COLO829 (cell line): ENCODE measurements around the gene SLC49A3.
A peak's percentile ranks its signal among the peaks of the same experiment; 100 is the strongest.
"Not testable (repeated sequence)": the region's sequence is repeated elsewhere in the genome, so short reads cannot be mapped to it uniquely, and the experiment has no call there.

Source experiments
- DNase-seq: peaks from one replicate; pipeline ENCODE4 v3.0.0; 2012; ENCODE audit warnings: low spot score

The SLC49A3 gene

DNA sequence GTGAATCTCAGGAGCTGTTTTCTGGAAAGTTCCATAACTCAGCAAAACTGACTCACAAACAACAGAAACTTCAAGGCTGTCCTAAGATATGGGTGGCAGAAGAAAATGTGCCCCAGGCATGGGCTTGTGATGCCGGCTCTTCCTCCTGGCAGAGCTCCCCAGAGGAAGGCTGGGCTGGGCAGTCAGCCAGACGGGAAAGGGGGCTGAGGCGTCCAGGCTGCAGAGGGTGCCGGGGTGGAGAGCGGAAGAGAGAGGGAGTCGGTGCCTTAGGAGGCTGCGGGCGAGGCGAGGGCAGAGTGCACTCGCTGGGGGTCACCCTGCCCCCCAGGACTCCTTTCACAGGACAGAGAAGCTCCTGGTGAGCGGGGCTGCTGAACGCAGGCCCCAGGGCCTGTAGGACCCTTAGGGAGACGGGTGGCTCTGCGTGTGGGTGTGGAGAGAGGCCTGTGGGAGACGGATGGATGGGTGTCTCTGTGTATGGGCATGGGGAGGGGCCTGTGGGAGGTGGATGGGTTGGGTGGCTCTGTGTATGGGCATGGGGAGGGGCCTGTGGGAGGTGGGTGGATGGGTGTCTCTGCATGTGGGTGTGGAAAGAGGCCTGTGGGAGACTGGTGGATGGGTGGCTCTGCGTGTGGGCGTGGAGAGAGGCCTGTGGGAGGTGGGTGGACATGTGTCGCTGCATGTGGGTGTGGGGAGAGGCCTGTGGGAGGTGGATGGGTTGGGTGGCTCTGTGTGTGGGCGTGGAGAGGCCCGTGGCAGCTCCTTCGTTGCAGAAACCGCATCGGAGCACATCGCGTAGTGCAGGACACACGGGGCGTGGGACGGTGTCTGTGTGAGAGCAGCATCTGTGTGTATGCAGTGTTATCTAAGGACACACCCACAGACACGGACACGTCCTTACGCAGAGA, 32.6 kb upstream of the SLC49A3 start:
- peak; percentile 57 for DNase-seq

DNA sequence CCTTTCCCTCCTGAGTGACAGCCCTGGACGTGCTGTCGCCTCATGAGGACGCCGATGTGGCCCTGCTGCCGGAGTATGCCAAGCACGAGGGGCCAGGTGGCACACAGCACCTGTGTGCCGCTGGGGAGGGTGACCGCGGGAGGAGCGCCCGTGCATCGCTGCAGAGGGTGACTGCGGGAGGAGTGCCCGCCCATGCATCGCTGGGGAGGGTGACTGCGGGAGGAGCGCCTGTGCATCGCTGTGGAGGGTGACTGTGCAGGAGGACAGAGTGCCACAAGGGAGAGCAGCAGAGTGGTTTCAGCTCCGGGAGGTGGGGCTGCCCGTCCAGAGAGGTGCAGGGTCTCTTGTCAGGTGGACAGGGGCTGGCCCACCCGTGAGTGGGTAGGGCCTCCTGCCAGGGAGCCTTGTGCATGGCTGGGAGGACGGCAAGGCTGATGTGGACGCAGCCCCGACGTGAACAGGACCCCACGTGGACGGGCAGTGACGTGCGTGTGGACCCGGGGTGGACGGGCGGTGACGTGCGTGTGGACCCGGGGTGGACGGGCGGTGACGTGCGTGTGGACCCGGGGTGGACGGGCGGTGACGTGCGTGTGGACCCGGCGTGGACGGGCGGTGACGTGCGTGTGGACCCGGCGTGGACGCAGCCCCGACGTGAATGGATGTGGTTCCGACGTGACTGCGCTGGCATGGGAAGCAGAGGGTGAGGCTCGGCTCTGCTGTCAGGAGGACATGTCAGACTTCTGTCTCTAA, 31.3 kb upstream of the SLC49A3 start:
- DNase-seq: no peak

DNA sequence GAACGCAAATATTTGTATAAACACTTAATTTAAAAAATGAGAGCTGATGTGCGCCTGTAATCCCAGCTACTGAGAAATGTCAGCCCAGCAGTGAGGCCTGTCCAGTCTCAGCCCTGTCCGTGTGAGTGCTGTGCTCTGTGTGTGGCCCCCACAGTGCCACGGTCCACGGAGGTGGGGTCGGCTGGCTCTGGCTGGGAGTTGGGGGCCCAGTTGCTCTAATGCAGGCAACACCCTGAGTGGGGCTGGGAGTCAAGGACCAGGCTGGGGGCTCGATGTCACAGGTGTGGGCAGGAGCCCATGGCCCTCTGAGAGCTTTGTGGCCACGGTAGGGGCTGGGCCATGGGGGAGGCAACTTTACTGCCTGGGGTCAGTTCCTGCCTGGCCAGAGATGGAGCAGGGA, 29.5 kb upstream of the SLC49A3 start:
- no peak for DNase-seq

DNA sequence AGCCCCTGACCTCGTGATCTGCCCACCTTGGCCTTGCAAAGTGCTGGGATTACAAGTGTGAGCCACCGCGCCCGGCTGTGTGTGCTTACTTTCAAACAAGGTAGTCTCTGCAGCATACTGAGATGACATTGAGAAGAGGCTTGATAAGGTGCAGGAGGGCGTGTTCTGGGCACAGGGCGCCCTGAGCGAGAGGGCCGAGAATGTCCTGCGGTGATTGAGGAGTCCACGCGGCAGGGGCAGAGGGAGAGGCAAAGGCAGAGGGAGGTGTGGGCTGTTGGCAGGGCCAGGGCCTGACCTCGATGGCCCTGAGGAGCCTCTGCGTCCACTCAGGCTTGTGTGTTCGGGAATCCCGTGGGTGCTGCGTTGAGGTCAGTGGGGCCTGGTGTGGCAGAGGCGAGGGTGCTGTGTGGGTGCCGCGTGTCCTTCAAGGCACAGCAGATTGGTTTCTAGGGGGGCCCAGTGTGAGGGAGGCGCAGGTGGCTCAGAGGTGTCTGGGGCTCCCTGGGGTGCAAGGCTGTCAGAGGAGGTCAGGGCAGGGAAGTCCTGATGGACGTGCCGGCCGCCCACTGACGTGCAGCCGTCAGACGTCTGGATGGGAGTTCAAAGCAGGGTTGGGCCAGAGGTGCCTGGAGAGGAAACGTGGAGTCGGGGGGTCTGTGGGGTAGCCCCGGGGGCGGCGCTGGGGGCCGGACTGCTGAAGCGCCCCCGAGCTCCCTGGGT, 28.8 kb upstream of the SLC49A3 start:
- DNase-seq: no peak

DNA sequence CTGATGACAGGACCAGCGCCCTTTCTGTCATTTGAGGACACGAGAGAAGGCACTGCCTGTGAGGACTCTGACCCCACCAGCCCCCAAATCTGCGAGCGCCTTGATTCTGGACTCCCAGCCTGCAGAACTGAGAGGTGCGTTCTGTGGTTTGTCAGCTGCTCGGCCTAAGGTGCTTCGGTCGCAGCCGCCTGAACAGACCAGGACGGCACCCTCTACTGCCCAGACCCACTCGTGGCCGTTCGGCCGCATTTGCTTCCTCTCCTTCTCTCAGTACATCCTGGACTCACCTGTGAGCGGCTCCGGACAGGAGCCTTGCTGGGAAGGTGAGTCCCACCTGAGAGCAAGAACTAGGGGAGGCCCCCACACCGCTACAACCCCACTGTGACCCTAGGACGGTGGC, 25.1 kb upstream of the SLC49A3 start:
- DNase-seq: no peak

DNA sequence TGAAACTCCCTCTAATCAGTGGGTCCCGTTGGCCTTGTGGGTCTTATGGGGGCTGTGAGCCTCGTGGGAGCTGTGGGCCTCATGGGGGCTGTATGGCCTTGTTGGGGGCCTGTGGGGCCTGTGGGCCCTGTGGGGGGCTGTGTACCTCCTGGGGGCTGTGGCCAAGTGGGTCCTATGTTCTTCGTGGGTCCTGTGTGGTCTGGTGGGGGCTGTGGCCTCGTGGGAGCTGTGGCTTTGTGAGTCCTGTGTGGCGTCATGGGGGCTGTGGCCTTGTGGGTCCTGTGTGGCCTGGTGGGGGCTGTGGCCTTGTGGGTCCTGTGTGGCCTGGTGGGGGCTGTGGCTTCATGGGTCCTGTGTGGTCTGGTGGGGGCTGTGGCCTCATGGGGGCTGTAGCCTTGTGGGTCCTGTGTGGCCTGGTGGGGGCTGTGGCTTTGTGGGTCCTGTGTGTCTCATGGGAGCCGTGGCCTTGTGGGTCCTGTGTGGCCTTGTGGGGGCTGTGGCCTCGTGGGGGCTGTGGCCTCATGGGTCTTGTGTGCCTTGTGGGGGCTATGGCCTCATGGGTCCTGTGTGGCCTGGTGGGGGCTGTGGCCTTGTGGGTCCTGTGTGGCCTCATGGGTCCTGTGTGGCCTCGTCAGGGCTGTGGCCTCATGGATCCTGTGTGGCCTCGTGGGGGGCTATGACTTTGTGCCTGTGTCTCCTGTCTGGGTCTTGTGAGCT, 24.1 kb upstream of the SLC49A3 start:
- DNase-seq: no peak

DNA sequence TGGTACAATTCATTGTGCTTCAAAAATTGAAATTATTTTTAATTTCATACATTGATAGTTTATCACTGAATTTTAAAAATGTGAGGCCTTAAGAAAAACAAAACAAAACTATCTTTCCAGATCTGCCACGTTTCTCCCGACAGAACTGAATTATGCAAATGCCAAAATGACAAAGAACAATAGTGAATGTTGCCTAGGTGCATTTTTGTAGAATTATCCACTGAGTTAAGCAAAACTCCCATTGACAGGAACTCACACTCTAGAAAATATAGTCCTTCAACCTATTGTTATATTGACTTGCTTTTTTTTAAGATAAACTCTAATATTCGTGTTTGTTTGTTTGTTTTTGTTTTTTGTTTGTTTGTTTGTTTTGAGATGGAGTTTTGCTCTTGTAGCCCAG, 23.1 kb upstream of the SLC49A3 start:
- no peak for DNase-seq

DNA sequence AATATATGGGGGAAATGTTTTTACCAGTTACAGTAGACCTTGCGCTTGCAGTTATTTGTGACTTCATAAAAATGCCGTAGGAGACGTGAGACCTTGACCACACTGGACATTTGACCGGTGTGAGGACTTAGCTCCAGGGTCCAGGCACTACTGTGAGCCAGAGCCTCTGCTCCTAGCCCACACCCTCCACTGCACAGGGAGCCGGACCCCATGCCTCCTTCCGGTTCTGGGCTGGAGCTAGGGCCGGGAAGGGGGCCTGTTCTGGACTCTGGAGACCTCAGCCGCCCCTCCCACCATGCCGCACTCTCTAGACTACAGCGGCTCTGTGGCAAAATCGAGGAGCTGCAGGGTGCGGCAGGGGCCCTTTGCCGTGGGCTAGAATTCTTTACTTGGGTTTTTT, 22.0 kb upstream of the SLC49A3 start:
- no peak for DNase-seq

DNA sequence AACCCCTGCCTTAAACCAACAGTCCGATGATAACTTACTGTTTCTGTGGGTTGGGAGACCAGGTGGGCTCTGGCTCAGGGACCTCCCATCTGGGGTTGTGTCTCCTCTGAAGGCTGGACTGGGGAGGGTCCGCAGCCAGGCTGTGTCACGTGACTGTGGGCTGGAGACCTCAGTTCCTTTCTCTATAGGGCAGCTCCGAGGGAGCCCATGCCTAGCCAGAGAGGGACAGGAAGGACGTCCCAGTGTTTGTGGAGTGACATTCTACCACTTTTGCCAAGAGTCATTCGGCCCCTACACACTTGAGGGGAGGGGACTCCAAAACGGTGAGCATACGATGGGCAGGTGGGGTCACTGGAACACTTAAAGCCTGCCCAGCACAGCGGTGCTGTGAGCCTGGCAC, 21.2 kb upstream of the SLC49A3 start:
- DNase-seq: no peak

DNA sequence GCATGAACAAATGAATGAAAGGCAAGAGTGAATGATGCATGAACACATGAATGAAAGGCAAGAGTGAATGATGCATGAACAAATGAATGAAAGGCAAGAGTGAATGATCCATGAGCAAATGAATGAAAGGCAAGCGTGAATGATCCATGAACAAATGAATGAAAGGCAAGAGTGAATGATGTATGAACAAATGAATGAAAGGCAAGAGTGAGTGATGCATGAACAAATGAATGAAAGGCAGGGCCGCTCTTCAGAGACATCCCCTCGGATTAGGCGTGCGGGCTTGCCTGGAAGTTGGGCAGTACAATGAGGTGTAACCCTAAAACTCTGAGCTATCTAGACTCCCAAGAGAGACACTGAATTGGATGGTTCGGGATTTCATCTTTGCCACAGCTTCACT, 20.4 kb upstream of the SLC49A3 start:
- DNase-seq: no peak

DNA sequence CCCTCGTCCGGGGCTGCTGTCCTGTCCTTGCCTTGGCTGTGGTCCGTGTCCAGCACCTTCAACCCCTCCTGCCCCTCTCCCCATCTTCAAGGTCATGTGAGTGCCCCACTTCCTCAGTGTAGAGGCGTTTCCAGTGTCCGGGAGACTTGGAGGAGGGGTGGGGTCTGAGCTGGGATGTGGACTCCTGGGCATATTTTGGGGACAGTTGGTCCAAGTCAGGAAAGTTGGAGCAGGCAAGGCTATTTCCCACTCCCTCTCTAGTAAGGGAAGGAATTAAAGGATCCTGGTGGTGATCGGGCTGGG, 19.6 kb upstream of the SLC49A3 start:
- no peak for DNase-seq

DNA sequence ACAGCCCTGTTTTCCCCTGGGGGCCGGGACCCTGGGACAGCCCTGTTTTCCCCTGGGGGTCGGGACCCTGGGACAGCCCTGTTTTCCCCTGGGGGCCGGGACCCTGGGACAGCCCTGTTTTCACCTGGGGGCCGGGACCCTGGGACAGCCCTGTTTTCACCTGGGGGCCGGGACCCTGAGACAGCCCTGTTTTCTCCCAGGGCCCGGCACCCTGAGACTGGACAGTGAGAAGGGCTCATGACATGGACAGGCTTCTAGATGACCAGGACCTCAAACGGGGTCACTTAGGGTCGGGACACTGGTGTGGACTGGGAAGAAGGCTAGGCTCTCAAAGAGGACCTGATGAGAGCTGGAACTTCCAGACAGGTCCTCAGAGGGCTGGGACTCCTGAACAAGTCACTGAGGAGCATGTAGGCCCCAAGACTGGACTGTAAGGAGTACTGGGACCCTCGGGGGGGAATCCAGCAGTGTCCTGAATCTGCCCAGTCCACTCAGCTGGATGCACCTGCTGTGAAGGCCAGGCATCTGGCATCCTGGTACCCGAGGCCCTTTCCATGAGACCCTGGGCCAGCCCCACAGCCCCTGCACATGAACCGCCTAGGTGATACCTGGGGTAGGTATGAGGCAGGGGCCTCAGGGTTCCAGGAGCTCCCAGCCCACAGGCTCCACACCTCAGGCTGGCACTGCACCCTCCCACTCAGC, 19.1 kb upstream of the SLC49A3 start:
- DNase-seq: no peak

DNA sequence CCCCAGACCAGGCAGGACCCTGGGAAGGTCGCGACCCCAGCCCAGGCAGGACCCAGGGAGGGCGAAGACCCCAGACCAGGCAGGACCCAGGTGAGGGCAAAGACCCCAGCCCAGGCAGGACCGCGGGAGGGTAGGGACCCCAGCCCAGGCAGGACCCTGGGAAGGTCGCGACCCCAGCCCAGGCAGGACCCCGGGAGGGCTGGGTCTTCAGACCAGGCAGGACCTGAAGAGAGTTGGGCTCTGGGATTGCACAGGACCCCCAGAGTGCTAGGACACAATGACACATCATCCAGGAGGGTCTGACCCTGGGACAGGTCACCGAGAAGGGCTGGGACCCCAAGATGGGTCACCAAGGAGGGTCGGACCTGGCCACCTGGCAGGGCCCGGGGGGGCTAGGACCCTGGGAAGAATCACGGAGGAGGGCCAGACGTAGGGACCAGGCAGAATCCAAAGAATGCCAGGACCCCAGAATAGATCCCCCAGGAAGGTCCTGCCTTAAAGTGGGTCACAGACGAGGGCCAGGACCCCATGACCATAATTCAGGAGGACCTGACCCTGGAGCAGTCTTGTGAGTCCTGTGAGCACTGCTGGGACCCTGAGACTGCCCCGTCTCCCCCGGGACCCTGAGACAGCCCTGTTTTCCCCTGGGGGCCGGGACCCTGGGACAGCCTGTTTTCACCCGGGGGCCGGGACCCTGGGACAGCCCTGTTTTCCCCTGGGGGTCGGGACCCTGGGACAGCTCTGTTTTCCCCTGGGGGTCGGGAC, 18.1 kb upstream of the SLC49A3 start:
- no peak for DNase-seq

DNA sequence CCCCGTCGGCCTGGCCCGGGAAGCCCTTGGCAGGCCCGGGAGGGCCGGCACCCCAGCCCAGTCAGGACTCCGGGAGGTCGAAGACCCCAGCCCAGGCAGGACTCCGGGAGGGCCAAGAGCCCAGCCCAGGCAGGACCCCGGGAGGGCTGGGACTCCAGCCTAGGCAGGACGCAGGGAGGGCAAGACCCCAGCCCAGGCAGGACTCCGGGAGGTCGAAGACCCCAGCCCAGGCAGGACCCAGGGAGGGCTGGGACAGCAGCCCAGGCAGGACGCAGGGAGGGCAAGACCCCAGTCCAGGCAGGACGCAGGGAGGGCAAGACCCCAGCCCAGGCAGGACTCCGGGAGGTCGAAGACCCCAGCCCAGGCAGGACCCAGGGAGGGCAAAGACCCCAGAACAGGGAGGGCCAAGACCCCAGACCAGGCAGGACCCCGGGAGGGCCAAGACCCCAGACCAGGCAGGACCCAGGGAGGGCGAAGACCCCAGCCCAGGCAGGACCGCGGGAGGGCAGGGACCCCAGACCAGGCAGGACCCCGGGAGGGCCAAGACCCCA, 17.2 kb upstream of the SLC49A3 start:
- not testable (repeated sequence) for DNase-seq

DNA sequence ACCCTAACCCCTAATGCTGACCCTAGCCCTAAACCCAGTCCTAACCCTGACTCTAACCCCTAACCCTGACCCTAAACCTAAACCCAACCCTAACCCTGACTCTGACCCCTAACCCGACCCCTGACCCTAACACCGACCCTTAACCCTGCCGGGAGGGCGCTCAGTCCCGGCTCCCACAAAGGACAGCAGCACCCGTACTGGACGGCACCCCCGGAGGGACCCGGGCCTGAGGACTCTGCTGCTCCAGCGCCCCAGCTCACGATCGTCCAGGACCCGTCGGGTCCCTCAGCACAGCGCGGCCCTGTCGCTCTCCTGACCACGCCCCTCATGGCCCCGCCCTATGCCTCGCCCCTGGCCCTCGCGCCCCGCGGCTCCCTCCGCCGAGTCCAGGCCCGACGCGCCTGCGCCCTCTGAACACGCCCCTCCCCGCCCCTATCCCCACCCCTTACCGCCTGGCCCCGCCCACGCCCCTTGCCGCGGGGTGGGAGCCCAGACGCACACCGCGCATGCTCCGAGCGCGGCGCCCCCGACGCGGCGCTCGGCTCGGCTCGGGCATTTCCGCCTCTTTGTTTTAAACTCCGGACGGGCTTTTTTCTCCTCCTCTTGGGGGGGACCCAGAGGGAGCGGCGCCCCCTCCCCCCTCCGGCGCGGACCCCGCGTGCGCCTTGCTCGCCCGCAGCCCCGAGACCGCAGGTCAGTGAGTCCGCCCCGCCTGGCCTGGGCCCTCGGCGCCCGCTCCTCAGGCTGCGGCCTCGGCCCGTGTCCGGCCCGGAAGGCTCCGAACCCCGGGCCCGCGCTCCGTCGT, 16.5 kb upstream of the SLC49A3 start, which contains the start of gene PCGF3:
Gene PCGF3, plus strand, starts transcription at position 555 of the 805 bp plus-strand sequence. CDS start 27,849 bp downstream, outside the sequence.
- DNase-seq: peak; percentile 93

DNA sequence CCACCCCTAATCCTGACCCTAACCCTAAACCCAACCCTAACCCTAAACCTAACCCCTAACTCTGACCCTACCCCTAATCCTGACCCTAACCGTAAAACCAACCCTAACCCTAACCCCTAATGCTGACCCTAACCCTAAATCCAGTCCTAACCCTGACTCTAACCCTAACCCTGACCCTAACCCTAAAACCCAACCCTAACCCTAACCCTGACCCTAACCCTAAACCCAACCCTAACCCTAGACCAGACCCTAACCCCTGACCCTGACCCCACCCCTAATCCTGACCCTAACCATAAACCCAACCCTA, 16.0 kb upstream of the SLC49A3 start:
- no peak for DNase-seq

DNA sequence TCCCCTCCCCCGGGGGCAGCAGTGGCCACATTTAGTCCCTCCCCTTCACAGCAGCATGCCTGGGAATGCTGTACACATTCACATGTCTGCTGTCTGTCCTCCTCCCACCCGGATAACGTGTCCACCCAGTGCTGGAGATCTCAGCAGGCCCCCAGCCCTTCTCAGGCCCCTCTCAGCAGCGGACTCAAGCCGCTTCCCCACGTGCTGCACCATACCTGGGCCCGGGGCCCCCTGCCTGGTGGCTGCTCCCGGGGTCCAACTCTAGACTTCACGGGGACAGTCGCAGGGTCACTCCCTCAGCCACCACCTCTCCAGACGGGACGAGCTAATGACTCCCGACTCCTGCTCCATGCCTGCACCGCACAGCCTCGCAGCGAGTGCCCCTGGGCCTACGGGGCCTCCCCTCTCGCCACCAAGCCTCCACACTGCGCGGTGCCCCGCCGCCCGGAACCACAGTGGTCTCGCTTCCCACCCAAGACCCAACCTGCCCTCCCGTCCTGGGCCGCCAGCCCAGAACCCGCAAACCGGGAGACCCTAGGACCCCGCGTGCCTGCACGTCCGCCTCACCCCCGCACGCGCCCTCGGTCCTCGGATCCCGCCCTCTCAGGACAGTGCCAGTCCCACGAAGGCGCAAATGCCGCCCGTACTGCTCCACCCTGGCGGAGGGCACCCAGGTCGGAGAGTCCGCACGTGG, 15.4 kb upstream of the SLC49A3 start:
- no peak for DNase-seq

DNA sequence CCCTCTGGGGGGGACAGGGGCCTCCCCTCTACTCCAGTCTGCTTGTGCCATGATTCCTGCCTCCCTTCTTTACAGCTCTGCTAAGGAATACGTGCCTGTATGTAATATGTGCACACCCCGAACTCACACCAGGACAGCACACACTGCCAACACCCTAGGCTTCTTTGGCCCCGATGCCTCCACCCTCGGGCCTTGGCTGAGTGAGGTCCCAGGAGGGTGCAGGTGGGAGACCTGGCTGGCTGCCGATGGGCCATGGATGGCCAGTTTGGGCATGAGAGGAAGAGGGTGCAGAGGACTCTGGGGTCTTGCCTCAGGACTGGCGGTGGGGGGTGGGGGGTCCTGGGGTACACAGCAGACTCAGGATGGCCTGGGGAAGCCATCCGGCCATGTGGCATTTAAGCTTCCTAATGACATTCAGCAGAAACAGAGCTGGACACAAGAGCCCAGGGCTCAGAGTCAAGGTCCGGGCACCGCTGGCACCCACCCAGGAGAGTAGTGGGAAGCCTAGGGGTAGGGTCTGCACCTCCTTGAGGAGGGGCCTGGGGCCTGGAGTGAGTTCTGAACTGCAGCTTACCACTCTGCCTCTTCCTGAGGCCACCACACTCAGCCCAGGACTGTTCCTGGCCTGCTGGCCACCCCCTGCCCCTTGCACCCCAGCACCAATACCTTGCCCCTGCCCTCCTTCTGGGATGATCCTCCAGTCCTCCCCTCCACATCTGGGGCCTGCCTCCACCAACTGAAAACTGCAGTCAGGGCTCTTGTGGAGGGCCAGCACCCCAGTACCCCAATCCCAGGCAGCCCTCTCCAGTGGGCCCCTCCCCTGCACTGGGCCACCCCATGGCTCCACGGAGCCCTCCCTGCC, 14.6 kb upstream of the SLC49A3 start:
- no peak for DNase-seq
